H4 (cell line): ENCODE results near the gene MRPS2. TPM values are rescaled to one million over a fixed set of nuclear protein-coding genes. Genes with fewer than 3 reads are reported as not detected.
"Not testable (repeated sequence)": the region's sequence is repeated elsewhere in the genome, so short reads cannot be mapped to it uniquely, and the experiment has no call there.

Experiments used
- DNase-seq: peaks from one replicate; pipeline ENCODE4 v3.0.0-alpha.2; 2015; ENCODE audit warnings: low spot score
- total RNA-seq: library from RNA; depleted of rRNA; stranded (reverse); fragments of >200 nt; shearing (Covaris generic); gene quantifications from 2 replicates; pipeline ENCODE4 v1.2.3, GENCODE V29; 2014; rRNA removed

The MRPS2 gene
- 30.3 and 34.6 TPM in 2 replicates for total RNA-seq

DNA sequence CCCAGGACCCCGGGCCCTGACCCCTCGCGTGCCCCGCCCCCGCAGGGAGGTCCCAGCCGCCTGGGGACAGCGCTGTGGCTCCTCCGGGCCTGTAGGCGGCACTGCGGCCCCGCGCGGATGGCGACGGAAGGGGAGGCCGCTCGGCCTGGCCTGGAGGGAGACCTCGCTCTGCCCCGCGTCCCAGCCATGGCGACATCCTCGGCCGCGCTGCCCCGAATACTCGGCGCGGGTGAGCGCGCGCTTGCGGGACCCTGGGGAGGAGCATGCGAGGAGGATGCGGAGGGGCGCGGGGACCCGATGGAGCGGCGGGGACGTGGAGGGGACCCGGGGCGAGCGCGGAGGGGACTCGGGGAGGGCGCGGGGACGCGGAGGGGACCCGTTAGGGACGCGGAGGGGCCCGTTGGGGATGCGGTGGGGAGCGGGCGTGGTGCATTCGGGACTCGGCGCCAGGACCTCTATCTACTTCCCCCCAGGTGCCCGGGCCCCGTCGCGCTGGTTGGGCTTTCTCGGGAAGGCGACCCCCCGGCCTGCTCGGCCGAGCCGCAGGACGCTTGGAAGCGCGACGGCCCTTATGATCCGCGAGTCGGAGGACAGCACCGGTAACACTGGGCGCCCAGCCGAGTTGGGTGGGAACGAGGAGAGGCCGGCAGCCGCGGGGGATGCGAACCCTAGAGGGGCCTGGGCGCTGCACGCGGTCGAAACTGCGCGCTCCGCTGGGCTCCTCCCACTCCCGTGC, at the start of gene MRPS2:
Gene MRPS2 (plus strand): TSS at position 158 of the 736 bp plus-strand sequence. CDS start 29 bp downstream, at position 187.
- peak; percentile 82 for DNase-seq

- DNase-seq = no peak
These were observed 49.5 kb upstream of the MRPS2 start for GRCh38 chr9:135450956-135451355.

DNA sequence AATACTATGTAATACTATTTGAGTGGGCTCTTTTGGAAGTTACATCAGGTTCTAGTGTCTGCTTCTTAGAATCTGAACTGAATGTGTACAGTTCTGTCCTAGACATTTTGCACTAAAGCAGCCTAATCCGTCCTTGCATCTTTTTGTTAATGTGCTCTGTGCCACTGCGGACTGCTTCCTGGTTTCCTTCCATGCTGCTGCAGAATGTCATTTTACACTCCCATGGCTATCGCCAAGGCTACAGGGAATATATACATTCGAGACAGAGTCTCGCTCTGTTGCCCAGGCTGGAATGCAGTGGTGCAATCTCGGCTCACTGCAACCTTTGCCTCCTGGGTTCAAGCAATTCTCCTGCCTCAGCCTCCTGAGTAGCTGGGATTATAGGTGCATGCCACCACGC, 48.6 kb upstream of the MRPS2 start:
- DNase-seq = not testable (repeated sequence)

GRCh38 chr9:135454737-135455136, 45.7 kb upstream of the MRPS2 start:
- no peak for DNase-seq

DNA sequence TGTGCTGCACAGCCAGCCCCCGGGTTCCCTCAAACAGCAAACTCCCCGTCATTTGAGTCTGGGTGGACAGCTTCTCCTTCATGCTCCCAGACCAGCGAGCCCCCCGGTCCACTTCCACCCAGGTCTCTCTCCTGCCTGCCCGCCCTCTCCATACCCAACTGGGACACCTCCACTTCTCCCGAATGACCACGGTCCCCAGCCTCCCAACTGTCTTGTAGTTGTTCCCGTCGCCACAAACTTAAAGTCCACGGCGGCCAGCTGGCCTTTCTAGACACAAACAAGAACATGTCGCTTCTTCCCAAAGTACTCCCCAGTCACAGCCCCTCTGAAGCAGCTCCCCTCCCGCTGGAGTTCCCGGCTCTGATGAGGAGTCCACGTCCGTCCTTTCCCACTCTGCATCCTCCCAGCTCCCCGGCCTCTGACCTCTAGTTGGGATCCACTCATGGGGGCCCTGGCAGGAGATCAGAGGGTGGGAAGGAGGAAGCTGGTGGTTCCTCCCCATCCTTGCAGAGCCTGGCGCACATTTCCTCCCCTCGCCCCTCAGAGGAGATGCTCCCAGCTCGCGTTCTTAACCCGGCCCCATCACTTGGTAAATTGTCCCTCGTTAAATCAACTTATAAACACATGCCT, 45.0 kb upstream of the MRPS2 start:
- no peak for DNase-seq

DNA sequence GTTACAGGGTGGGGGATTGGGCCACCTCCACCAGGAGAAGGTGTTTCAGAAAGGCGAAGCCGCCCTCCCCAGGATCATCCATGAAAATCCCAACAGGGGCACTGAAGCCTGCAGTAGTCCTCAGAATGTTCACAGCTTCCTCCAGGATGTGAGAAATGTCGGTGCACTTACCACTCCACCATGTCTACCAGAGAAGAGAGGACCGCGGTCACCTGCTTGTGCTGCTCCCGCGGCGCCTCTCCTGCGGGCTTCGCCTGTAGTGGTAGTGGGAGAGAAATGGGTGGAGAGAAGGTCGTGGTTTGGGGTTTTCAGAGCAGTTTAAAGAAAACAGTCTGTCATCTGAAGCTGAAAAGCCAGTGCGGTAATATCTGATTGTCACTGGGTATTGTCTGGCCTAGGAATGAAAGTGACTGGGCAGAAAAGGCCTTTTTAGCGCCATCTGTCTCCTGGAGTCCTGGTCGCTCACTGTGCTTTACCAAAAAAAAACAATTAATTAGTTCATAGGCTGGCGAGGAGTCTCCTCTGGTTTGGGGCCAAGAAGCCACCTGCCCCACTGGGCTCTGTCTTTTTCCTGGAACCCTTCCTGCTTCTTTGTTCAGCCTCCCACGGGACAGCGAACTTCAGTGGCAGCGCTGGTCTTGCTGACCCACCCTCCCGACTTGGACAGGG, 43.9 kb upstream of the MRPS2 start:
- no peak for DNase-seq

GRCh38 chr9:135458478-135458877, 42.0 kb upstream of the MRPS2 start:
- not testable (repeated sequence) for DNase-seq

DNA sequence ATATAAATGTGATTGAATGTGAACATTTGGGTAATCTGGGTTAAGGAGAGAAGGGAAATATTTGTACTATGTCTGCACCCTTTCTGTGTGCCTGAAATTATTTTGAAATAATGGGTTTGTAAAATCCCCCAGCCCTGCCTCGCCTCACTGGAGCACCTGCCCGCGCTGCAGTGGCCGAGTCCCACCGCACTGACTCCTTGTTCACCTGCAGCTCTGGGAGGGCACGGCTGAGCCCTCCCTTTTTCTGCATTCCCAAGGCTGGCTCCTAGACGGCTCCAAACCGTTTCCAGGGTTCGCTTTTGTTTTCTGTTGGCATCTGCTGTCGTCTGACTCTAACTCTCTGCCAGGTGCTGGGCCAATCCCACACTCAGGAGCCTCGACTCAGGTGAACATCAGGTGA, 38.5 kb upstream of the MRPS2 start:
- no peak for DNase-seq

GRCh38 chr9:135463140-135463539, 37.3 kb upstream of the MRPS2 start:
- DNase-seq = peak; percentile 22

GRCh38 chr9:135464181-135464580, 36.3 kb upstream of the MRPS2 start:
- no peak for DNase-seq

GRCh38 chr9:135468854-135469521, 31.5 kb upstream of the MRPS2 start:
- DNase-seq = no peak

DNA sequence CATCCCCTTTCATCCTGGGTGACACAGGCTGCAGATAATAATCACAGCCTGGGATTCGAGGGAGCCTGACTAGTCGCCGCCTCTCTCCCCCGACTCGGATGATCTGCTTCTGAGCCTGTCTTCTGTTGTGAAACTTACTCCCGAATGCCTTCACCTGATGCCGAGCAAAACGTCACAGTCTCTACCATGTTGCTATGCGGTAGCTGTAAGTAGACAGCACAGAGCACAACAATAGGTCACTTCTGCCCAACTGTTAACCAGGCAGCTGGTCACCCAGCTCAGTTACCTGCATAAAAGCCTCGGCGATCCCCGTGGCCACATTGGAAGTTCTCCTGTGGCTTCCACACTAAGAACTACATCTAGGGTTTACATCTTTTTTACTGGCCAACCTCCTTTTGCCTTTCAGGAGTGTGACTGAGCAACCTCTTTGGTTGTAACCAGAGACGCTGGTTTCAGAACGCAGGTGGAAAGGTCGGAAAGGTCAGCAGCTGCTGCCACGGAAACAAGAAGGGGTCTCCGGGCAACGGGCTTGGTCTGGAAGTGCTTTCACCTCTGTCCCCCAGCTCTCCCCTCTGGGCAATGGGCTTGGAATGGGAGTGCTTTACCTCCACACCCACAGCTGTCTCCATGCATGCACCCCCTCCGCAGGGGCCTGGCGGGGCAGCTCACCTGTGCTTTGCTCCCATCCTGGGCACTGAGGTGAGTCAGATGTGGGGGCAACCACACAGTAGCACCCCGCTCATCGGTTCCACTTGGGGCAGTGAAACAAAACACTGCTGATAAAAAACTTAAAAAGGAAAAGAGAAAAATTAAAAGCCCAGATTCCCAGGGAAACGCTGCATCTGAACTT, 28.5 kb upstream of the MRPS2 start:
- DNase-seq = no peak

DNA sequence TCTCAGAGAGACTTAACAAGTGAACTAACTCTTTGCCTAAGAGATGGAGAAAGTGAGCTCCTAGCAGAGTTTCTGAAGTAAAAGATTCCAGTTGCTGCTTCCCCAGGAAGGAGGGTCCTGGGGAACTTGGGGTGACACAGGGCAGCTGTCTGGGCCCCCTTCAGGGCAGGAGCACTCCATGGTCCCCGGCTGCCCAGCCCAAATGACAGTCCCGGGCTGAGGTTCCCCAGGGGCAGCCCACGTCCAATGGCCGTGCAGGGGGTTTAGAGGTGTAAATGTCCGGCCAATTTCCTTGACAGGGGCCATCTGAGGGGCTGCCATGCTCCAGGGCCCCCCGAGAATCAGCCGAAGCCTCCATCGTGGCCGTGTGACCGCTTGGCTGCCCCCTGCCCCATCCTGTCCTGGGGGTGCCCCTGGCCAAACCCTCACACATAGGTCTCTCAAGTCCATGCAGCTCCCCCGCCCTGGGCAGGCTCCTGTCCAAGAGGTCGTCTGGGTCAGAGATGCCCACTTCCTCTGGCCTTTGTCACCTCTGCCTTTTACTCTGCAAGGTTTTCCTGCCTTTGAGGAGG, 26.4 kb upstream of the MRPS2 start:
- DNase-seq = no peak

DNA sequence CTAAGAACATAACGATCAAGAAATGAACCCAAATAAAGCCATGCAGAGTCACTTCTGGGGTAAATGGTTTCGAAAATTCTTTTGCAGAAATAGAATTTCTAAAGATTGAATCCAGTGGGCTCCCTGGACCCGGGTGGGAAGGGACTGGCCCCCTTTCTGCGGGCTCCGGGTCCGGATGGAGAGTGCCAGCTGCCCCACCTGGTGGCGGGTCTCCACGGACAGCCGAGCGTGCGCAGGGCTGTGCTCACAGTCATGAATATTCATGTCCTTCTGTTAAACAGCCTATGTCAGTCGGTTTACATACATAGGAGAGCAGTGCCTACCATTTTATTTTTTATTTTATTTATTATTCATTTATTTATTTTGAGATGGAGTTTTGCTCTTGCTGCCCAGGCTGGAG, 25.6 kb upstream of the MRPS2 start:
- no peak for DNase-seq

DNA sequence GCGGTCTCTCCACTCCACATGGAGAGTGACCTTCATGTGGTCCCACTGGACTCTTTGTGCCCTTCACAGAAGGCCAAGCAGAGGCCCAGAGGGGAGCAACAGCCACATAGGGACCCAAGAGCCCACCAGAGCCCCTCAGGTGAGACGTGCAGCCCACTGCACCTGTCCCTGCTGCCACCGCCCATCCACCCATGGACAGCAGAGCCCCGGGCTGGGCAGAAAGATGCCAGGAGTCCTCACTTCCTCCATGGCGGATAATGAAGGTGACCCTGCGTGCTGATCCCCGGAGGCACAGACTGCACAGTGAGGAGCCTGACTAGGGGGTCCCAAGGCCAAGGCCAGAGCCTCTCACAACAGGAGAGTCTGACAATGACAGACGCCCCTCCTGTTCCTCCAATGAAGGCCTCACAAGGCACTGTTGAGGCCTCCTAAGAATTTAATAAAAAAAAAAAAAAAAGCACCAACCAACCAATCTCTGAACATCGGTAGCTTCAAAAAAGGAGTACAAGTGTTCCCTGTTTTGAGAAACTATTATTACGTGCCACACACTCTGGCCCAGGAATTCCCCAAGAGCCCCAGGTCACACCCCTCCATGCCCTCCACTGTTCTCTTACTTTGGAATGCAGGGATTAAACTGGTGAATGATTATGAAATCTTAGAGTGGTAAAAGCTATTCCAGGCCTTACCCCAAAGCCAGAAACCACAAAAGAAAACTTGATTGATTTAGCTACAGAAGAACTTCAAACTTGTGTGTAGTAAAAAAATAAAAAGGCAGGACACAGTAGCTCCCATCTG, 23.7 kb upstream of the MRPS2 start:
- no peak for DNase-seq

DNA sequence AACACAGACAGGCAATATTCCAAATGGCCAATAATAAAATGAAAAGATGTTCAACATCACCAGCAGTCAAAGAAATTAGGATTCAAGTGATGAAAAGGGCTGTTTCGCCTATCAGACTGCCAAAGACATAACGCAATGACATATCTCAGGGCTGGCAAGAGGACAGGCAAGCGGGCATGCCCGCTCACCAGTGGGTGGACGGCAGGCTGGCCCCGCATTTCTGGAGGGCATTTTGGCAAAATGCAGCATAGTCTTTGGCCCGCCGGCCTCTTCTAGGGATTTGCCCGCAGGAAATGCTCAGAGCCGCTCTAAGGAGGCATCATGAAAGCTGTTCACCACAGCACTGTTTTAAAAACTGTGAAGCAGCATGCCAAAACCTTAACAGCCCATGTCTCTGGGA, 22.3 kb upstream of the MRPS2 start:
- no peak for DNase-seq

DNA sequence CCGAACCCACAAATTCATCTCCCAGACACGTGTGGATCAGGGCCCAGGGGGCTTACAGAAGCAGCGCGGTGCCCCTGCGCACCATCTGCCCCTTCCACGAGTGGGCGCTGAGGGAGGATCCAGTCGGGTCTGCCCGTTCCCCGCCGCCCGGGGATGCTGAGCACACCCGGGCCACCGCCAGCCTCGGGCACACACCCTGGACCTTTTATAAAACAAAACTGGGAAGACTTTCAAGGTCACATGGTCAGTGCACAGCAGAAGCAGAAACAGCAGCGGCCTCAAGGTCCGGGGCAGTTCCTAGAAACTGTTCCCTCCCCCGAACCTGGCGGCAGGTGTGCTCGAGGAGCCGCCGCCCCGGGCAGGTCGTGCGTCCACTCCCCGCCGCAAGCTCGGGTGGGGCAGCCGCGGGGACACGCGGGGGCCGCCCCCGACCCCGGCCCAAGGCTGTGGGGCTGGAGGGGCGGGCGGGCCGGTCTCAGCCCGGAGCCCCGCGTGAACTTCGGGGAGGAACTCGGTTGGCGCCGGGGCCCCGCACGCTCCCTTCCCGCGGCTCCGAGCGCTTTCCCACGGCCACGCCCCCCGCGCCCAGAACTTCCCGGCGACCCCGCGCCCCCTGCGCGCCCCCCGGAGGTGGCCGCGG, 21.5 kb upstream of the MRPS2 start:
- DNase-seq = peak; percentile 30

GRCh38 chr9:135479469-135480052, 20.9 kb upstream of the MRPS2 start, which contains the start of gene PPP1R26:
Gene PPP1R26, plus strand, starts transcription at chr9:135479782. Its CDS starts 4,729 bp downstream, at chr9:135484511.
- peak; percentile 31 for DNase-seq
